ENCODE results near the gene BSX. TPM values are rescaled to one million over a fixed set of nuclear protein-coding genes. Genes with fewer than 3 reads are reported as not detected.

The BSX gene
- total and polyA plus RNA-seq, 2 of the 4 experiments (the other 2 are of a cell fraction): not detected

DNA sequence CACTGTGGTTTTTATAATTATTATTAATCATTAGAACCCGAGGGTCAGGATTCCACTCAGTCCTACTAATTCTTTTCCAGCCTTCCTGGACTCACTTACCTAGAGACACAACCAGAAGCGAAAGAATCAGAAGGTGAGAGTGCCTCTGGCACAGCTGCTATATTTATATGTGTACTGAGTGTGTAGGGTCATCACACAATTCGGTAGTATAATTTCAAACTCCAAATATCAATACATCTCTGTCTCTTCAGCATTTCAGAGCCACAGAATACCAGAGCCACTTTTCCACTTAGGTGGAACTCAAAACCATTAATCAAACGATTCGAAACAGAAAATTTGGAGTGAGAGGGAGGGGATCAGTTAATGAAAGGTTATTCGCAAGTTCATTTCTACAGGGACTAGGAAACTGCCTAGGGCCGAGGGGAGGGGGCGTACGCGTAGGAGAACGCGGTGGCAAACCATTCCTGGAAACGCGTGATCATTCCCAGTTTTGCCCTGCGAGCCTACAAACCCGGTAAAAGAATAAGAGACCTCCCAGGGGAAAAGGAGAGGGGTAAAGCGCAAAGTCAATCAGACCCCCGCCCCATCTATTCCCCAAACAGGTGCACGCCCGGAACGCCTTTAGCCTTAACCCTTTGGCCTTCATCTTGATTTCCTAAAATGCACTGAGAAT is 5.4 kb downstream of the BSX start:
- no peak overlapping the region for H4K91ac ChIP-seq (ENCODE audit: insufficient read depth, low read depth, low read length)
- no peak overlapping the region for H3K56ac ChIP-seq (ENCODE audit: extremely low read depth, insufficient read depth, low read length)
- 8% methylated on average over 7 of the region's 21 CpGs; no CpG with 5 or more reads in 1 of the 2 experiments for WGBS, 2 experiments (ENCODE audit: extremely low coverage in 2 of 2, insufficient read length in 1 of 2)
- no TSS peak for BruUV-seq (replicated peaks)
- H3K14ac ChIP-seq (replicated peaks; ENCODE audit: low read depth, low read length): no peak overlapping the region
- no peak overlapping the region for H3K27ac ChIP-seq (ENCODE audit: insufficient read depth, low read length)
- ATAC-seq (ENCODE audit: low read depth) (no peak), DNase-seq (no peak)
- H4K5ac ChIP-seq (ENCODE audit: low read depth, low read length): no peak overlapping the region
- CTCF ChIA-PET: no interaction called here
- in situ Hi-C loops (cut with MboI; ENCODE audit: low sequenced_read_pairs): no loop called here
- intact Hi-C loops (cut with micrococcal nuclease): no loop called here
- no peak overlapping the region for H4K8ac ChIP-seq (ENCODE audit: low read depth in 2 of 2, low read length in 2 of 2)
- H3K36me3 ChIP-seq (ENCODE audit: control insufficient read depth, insufficient read depth, low read length): no peaks in the 10 kb centered on the region
- dilution Hi-C loops (cut with HindIII; ENCODE audit: low sequenced_read_pairs, unreplicated experiment): no loop called here
- H2AFZ ChIP-seq (replicated peaks; ENCODE audit: low read length, poor library complexity): no peak overlapping the region
- no peak overlapping the region for H2BK120ac ChIP-seq (ENCODE audit: low read depth, low read length)
- H3K27me3 ChIP-seq (ENCODE audit: control insufficient read depth, insufficient read depth, low read length): peaks cover 67% of the 10 kb centered on the region
- no peaks in the 10 kb centered on the region for H3K79me1 ChIP-seq (ENCODE audit: low read depth in 1 of 2, low read length in 2 of 2)
- H3K9me1 ChIP-seq (ENCODE audit: insufficient read depth, low read length): no peaks in the 10 kb centered on the region
- no peak overlapping the region for H3K4ac ChIP-seq (ENCODE audit: low read depth, low read length)
- H3K18ac ChIP-seq (ENCODE audit: low read depth, low read length): no peak overlapping the region
- H3K4me2 ChIP-seq (ENCODE audit: low read depth, low read length): no peak overlapping the region
- H2AK9ac ChIP-seq (replicated peaks; ENCODE audit: low read depth, low read length, poor library complexity): no peak overlapping the region
- no peak overlapping the region for H3K23ac ChIP-seq (ENCODE audit: low read depth, low read length)
- POLR2A ChIA-PET (ENCODE audit: unreplicated experiment): no interaction called here
- no peaks in the 10 kb centered on the region for H4K20me1 ChIP-seq (ENCODE audit: insufficient read depth, low read length)
- TF ChIP-seq, protein P1, sequence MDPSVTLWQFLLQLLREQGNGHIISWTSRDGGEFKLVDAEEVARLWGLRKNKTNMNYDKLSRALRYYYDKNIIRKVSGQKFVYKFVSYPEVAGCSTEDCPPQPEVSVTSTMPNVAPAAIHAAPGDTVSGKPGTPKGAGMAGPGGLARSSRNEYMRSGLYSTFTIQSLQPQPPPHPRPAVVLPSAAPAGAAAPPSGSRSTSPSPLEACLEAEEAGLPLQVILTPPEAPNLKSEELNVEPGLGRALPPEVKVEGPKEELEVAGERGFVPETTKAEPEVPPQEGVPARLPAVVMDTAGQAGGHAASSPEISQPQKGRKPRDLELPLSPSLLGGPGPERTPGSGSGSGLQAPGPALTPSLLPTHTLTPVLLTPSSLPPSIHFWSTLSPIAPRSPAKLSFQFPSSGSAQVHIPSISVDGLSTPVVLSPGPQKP (IDR thresholded peaks at IDR 0.05; ENCODE audit: borderline replicate concordance, low read depth, low read length): no peak
- TF ChIP-seq CEBPB (IDR thresholded peaks at IDR 0.05; ENCODE audit: low read depth, low read length) (no peak), FOS (IDR thresholded peaks at IDR 0.05; ENCODE audit: low read depth, low read length) (no peak), MXI1 (IDR thresholded peaks at IDR 0.05; ENCODE audit: borderline replicate concordance, low read depth, low read length) (no peak), SMC3 (IDR thresholded peaks at IDR 0.05; ENCODE audit: low read depth, low read length) (no peak), POLR2A (IDR thresholded peaks at IDR 0.05; ENCODE audit: low read depth, low read length) (no peak), CHD1 (IDR thresholded peaks at IDR 0.05; ENCODE audit: low read depth, low read length) (no peak), RCOR1 (IDR thresholded peaks at IDR 0.05; ENCODE audit: insufficient replicate concordance, low read length) (no peak), RAD21 (IDR thresholded peaks at IDR 0.05; ENCODE audit: low read length) (no peak), BHLHE40 (IDR thresholded peaks at IDR 0.05; ENCODE audit: low read depth, low read length) (no peak), MAFK (IDR thresholded peaks at IDR 0.05; ENCODE audit: low read depth, low read length) (no peak)
- TF ChIP-seq, protein P2, sequence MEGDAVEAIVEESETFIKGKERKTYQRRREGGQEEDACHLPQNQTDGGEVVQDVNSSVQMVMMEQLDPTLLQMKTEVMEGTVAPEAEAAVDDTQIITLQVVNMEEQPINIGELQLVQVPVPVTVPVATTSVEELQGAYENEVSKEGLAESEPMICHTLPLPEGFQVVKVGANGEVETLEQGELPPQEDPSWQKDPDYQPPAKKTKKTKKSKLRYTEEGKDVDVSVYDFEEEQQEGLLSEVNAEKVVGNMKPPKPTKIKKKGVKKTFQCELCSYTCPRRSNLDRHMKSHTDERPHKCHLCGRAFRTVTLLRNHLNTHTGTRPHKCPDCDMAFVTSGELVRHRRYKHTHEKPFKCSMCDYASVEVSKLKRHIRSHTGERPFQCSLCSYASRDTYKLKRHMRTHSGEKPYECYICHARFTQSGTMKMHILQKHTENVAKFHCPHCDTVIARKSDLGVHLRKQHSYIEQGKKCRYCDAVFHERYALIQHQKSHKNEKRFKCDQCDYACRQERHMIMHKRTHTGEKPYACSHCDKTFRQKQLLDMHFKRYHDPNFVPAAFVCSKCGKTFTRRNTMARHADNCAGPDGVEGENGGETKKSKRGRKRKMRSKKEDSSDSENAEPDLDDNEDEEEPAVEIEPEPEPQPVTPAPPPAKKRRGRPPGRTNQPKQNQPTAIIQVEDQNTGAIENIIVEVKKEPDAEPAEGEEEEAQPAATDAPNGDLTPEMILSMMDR (conservative IDR thresholded peaks at IDR 0.05; ENCODE audit: low read depth, low read length): no peak
- TF ChIP-seq, protein P3, sequence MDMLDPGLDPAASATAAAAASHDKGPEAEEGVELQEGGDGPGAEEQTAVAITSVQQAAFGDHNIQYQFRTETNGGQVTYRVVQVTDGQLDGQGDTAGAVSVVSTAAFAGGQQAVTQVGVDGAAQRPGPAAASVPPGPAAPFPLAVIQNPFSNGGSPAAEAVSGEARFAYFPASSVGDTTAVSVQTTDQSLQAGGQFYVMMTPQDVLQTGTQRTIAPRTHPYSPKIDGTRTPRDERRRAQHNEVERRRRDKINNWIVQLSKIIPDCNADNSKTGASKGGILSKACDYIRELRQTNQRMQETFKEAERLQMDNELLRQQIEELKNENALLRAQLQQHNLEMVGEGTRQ (IDR thresholded peaks at IDR 0.05; ENCODE audit: low read depth, low read length): no peak
- no peak overlapping the region for H2AK5ac ChIP-seq (ENCODE audit: low read depth, low read length)
- no peak overlapping the region for H3K4me3 ChIP-seq (ENCODE audit: insufficient read depth, low read depth, low read length)
- no peak overlapping the region for H2BK20ac ChIP-seq (ENCODE audit: low read depth, low read length)
- no peak overlapping the region for H2BK15ac ChIP-seq (ENCODE audit: low read depth, low read length)
- peaks cover 4% of the 10 kb centered on the region for H3K9me3 ChIP-seq (ENCODE audit: control insufficient read depth, insufficient read depth, low read length)
- no peak overlapping the region for H2BK5ac ChIP-seq (ENCODE audit: low read depth, low read length, poor library complexity, severe bottlenecking)
- H3K9ac ChIP-seq (ENCODE audit: low read depth, low read length): no peak overlapping the region
- H3K4me1 ChIP-seq (ENCODE audit: control insufficient read depth, insufficient read depth, low read length): no peaks in the 10 kb centered on the region

All from IMR-90 (cell line).